HG03565 (cell line): Measurements from ENCODE around the gene DDC.

Experiments used
- ATAC-seq: cut with Tn5 transposase; IDR thresholded peaks from one replicate; pipeline ENCODE4 v1.9.1; 2021; ENCODE audit warnings: mild to moderate bottlenecking, moderate library complexity; ENCODE audit not compliant: unreplicated experiment

The DDC gene

DNA sequence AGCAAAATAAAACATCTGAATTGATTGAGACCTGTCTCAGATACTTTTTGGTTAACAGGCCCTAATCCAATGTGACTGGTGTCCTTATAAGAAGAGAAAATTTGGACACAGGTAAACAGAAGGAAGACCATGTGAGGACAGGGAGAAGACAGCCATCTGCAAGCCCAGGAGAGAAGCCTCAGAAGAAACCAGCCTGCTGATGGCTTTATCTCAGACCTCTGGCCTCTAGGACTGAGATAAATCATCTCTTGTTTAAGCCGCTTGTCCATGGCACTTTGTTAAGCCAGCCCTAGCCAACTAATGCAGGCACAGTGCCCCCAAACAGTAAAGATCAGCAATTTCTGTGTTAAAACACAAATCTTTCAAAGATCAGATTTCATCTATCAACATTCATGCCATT, 73.3 kb downstream of the DDC start:
- no peak for ATAC-seq

DNA sequence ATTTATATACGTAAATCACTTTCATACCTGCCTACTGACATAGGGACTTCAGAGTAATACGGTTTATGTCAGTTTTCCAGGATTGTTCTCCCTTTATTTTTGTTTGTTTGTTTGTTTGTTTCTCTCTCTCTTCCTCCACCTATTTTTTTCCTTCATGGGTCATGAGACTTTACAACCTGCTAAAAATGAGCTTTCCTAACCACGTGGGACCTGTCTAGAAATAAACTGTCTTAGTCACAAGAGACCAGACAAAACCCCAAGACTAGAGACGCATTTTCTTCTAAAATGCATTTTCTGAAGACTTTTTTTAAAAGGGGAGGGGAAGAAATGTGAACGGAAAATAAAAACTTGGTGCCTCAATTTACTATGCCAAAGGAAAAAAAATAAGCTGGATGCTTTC, 74.0 kb downstream of the DDC start:
- no peak for ATAC-seq

DNA sequence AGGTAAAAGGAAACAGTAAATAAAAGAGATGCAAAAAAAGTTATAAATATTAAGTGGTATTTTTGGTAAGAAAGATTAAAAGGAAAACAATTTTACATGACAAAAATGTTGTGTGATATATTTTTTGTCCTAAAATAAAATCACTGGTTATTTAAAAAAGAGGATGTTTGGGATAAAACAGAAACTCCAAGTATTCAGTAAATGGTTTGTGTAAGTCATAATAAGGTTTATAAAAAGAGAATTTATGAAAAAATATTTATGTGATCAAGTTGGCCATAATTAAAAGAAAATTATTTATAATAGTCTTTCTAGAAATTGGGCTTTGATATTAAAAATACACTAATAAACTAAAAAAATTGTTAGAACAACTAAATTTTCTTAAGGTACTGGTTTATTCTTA, 76.8 kb downstream of the DDC start:
- no peak for ATAC-seq

DNA sequence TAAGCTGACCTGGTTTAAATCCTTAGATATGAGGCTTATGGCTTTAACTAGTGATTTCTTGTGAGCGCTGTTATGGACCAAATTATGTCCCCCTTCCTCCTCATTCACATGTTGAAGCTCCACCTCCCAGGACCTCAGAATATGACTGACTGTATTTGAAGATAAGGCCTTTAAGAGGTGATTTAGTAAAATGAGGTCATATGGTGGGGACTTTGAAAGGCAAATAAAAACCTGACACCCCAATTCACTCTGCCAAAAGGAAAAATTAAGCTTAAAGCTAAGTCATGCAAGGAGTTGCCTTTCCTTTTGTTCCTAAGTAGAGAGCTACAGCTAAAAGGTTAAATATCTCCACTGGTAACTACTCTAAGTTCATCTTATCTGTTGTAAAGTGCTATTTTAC, 78.7 kb downstream of the DDC start:
- no peak for ATAC-seq

DNA sequence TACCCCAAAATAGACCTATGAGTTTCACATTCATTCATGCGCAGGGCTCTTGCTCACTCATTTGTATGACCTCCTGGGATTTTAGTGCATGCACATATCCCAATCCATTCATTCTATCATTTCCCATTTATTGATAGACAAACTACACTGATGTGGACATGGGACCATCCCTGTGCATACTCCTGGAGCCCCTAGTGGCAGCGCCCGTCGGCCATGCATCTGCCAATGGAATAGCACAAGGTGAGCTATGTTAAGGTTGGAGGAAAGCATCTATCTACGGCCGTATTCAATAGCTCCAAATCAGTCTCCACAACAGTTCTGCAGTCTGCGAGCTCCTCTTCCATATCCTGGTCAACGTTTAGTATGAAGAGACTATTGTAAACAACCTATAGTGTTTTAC, 83.3 kb downstream of the DDC start:
- no peak for ATAC-seq

DNA sequence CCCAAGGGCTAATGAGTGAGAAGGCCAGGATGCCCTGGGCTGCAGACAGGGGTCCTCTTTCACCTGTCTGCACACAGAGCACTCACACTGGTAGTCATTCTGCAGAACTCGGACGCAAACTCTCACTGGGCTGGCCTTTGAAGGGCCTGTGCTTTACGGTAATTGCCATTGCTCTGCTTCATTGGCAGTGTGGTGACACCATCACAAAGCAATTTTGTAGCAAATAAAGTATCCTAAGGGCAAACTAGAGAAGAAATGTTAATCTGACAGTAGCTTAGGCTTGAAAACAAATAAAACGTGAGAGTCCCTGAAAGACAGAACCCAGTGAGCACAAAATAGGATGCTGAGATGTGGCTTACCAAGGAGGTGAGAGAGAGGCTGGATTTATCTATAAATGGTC, 84.4 kb downstream of the DDC start:
- no peak for ATAC-seq

DNA sequence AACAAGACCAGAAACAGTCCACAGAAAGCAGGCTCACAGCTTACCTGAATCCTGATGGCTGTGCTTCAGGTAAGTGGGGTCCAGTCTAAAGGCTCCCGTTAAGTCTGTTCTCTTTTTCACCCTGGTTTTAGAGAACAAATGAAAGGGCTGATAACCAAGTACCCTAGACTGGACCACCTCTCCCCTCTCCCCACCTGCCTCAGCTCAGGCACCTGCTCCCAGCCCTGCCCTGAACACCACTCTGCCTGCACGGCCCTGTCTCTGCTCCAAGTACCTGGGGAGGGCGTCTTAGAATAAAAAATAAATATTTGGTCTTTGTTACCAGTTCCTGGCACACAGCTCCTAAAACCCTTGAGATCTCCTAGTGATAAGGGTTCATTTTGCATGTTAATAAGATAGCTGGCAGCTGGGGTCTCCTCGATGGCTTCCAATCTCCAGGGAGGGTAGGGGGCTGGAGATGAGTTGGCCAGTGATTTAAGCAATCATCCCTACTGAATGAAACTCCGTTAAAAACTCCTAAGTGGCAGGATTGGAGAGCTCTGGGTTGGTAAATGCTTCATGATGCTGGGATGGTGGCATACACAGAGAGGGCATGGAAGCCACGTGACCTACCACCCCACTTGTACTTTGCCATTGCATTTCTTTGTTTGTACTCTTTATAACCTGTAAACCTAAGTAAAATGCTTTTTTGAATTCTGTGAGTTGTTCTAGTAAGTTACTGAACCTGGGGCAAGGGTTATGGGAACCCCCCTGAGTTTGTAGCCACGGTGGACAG, 85.3 kb downstream of the DDC start:
- no peak for ATAC-seq

DNA sequence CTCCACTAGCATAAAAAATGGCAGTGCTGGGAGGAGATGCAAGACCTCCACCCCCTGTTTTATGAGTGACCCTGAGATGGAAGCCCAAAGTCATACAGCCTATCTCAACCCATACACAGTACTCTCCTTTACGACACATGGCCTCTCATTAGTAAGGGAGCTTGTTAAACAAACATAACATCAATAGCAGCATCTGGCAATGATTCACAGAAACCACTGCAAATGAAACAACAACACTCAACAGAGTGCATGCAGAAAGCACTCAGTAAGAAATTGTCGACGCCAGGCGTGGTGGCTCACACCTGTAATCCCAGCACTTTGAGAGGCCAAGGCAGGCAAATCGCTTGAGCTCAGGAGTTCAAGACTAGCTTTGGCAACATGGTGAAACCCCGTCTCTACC, 87.6 kb downstream of the DDC start:
- ATAC-seq: no peak

DNA sequence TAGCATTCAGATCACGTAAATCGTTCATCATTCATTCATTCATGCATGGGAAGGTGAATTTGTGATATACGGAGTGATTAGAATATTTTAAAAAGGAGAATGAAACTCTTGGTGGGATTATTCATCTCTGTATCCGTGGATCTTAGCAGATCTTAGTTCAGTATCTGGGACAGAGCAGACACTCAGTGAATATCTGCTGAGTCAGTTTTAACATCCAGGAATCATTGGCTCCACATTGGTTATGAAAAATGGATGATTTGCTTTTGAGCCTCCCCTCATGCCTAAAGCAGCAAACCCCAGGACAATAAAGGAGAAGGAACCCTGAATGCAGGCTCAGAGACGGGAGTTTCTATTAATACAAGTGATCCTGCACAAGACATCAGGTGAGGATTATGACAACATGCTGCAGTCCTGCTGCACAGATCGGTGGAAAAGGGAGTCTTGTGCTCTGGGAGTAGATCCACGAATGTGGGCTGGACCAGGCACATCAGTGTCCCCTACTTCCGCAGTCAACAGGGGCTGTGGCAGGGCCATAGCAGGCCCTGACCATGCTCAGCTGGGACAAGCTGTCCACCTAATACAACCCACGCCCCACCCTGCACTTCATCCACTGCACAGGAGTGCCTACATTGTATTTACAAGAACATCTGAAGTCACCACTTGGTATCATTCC, 88.1 kb downstream of the DDC start:
- no peak for ATAC-seq

DNA sequence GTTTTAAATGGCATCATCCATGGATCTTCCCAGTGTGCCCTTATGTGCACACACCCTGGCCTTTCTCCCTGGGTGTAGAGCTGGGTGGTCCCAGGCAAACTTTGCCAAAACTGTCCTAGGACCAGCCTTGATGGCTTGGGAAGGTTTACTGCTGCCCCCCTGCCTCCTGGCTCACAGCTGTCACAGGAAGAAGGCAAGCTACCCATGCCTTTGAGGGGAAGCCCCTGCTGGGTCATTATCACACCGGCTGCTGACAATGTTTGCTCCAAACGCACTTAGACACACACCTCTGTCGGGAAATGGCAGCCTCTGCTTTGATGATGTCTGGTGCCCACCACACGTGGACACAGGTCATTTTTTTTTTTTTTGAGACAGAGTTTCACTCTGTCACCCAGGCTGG, 89.9 kb downstream of the DDC start:
- no peak for ATAC-seq

DNA sequence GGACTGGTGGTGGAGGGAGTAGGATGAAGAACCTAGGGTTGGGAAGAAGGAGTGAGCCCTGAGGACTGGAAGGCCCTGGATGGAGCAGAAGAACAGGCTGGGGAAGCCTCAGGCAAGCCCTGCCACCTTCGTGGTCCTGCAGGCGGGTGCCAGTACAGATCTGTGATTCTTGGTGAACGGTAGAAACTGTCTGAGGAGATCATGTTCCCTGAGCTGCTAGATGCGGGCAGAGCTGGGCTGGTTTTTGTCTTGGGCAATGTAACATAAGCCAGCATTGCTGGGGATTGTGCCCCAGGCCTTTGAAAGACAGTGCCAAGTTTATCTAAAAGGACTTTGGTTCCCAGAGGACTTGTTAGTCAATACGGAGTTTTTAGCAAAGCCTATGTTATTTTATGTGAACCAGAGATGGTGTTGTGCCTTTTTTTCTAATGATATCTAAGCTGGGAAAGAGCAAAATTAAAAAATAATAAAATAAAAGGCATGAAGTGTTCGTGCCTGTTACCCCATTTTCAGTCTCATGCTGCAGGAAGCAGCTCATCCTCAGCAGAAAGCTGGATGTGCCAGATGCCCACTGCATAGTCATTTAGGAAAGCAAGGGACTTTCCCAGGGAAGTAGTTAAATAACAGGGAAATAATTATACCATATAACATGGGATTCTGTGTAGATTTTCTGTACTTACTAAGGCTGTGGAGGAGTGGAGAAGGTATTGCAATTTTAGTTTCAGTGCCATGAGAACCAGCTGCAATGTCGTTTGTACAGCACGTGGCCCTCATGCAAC, 90.6 kb downstream of the DDC start:
- ATAC-seq: no peak

DNA sequence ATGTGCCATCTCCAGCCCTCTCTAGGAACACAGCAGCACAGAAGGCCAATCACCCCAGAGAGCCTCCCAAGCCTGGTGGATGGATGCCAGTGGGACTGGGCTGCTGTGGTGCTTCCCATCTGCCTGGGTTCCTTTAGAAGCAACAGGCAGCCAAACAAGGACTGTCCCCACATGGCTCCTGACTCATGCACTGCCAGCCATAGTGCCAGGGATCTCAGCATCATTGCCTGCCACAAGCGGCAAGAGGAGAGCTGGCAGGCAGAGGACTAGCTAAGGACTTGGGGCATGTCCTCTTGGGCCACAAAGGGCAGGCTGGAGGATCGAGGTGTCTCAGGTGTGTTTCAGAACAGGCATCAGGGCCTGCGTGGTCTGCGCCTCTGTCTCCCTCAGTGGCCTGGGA, 91.7 kb downstream of the DDC start:
- no peak for ATAC-seq

DNA sequence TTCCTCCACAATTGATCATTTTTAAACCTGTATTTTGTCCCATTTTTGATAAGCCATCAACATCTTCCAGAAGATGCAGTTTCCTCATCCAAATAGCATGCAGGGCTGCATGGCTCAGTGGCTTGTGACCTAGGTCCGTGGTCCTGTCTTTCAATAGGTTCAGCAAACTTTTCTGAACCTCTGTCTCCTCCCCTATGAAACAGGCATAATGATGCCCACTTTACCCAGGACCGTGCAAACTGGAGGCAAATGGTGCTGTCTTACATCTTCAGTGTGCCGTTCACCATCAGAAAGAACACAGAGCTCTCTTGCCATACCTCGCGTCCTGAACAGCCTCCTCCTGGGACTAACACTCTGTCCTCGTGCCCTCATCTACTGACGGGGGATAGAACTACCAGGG, 92.8 kb downstream of the DDC start:
- ATAC-seq: no peak

DNA sequence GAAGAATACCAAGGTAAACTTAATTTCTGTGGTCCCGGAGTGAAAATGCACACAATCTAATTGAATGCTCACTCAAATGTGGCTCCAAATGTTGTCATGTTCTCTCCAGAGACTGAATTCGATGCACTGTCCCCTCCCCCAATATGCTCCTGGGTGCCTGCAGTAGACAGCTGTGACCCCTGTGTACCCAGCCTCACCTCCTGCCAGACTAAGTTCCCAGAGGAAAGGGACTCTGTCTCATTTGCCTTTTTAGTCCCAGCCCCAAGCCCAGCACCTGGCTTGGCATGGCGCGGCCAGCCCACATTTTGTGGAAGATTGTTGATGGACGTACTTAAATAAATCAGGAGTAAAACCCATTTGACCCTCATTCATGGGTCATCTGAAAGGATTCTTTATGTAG, 93.2 kb downstream of the DDC start:
- ATAC-seq: no peak

DNA sequence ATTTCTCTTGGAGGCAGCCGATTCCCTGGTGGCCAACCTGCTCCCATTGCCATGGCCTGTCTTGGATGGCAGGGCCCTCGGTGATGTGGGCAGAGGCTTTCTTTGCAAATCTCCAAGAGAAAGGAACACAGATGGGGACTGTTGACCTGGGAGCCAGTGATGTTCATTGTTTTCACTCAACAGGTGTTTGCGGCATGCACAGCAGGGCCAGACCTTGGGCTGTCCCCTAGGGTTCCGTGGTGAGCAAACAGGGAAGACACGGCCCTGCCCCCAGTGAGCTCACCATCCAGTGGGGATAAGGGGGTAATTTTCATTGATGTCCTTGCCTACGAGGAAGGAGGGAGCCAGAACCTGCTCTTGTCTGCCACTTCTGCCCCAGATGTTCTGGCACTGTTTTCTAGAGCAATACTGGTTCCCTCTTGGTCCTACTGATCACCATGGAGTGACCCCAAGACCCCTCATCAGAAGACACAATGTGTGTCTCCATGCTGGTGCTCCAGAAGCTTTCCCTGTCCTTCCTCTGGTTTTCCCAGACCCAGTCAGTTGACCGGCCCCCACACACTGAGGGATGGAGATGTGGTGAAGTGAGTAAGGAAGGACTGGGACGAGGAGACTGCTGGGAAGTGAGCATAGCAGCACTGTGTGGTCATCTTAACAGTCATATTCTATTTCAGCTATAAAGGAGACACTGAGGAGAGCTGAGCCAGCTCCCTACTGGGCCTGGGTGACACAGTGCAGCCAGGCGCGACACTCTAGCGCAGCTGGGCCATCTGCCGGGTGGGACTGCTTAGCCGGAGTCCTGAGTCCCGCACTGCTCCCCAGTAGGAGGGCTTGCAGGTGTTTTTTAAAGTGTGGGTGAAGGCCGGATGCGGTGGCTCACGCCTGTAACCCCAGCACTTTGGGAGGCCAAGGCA, 94.7 kb downstream of the DDC start:
- no peak for ATAC-seq

DNA sequence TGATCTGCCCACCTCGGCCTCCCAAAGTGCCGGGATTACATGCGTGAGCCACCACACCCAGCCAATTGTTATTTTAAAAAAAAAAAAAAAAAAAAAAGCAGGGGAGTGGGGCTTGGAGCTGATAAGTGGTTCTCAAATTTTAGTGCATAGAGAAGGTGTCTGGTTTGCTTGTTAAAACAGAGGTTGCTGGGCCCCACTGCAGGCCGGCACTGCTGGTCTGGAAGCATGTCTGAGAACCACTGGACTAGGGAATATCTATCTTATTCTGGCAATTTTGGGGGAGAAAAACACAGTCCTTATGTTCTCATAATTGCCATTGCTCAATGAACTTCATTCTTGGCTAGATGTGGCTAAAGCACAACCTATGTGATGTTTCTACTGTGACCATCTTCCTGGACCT, 96.0 kb downstream of the DDC start:
- no peak for ATAC-seq

DNA sequence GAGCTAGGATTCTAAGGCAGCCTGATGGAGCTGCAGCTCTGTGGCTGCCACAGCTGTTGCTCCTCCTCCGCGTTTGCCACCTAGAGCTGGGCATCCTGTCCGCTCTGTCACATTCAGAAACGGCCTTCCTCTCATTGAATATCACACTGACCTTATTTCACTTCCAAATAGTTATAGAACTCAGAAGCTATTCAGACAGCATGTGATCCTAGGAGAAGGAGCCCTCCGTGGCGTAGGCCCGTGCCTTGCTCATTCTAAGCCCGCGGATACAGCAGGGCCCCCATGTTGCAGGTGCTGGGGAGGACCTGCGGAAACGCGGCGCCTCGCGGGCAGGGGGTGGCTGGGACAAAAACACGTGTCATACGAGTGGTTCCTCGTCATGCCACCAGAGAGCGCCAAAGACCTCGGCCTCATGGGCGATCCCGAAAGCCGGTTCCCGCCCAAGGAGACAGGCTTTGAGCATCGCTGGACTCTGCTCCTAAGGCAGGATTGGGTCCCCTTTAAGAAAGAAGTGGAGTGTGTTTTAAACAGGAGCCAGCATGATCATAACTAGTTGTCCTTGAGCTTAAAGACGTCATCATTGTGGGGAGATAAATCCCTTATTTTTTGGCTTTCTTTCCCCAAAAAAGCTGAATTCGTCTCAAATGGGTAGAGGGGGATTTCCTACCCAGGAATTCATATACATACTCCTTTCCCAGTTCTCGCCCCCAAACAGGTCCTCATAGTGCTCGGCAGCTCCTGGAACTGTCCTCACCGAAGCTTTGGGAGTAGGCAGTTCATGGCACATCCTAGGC, 97.2 kb downstream of the DDC start:
- peak; percentile 78 for ATAC-seq

DNA sequence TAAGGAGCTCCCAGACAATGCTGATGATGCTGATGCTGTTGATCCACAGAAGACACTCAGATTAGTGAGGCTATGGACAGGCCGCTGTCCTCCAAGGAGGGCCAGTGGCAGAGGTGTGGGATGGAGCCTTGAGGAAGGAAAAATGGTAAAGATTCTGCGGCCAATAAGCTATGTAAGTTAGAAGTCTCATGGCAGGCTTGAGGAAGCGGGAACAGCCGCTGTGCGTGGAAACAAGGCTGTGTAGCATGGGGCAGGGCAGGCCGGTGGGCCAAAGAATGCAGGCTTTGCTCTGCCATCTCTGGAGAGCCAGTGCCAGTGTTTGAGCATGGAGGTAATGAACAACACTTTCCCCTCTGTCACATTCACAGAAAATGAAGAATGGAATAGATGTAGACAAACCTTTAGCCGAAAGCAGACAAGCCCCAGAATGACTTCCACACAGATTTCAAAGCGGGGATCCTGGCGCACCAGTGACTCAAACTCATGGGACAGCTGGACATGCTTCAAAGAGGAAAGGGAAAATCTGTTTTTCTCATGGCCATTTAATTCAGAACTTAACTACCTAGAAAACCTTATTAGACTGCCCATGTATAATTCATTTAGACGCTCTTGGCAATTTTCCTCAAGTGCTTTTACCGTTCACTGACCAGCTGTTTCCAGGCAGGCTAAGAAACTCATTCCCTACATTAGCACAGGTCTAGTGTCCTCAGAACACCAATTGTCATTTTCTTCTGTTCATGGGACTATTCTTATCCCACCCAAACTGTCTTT, 98.2 kb downstream of the DDC start:
- no peak for ATAC-seq

DNA sequence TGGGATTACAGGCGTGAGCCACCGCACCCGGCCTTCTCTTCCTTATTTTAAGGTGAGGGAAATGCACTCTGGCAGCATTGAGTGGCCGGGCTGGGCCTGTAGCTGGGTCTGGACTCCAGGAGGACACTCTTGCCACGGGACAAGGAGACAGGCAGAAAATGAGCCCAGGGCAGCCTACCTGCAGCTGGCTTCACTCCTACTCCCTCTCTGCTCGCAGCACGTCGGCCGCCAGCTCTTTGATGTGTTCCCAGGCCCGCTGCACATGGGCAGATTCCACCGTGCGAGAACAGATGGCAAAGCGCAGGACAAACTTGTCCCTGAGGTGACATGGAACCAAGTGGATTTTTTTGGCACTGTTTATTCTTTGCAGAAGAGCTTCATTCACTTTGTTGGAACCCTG, 102.2 kb downstream of the DDC start:
- no peak for ATAC-seq
